Smooth muscle cell of the brain vasculature (primary cell): ENCODE measurements around the gene EFTUD2.

Experiments used
- DNase-seq: peaks from one replicate; pipeline ENCODE4 v3.0.0-alpha.2; 2012; ENCODE audit warnings: low read depth, low spot score

The EFTUD2 gene

GRCh38 chr17:44925731-44926697, 26.8 kb upstream of the EFTUD2 start:
- DNase-seq: no peak

- no peak for DNase-seq
These were observed 24.9 kb upstream of the EFTUD2 start for GRCh38 chr17:44924107-44924544.

- DNase-seq: no peak
These were observed 23.7 kb upstream of the EFTUD2 start for GRCh38 chr17:44922746-44923470.

- DNase-seq: no peak
These were observed 22.9 kb upstream of the EFTUD2 start for GRCh38 chr17:44922136-44922535.

GRCh38 chr17:44921122-44921882, 22.1 kb upstream of the EFTUD2 start:
- DNase-seq: no peak

GRCh38 chr17:44920565-44920940, 21.3 kb upstream of the EFTUD2 start:
- no peak for DNase-seq

GRCh38 chr17:44919885-44920564, 20.8 kb upstream of the EFTUD2 start:
- no peak for DNase-seq

GRCh38 chr17:44919411-44919810, 20.2 kb upstream of the EFTUD2 start:
- no peak for DNase-seq

GRCh38 chr17:44918006-44918405, 18.8 kb upstream of the EFTUD2 start:
- DNase-seq: no peak

GRCh38 chr17:44917456-44917855, 18.2 kb upstream of the EFTUD2 start:
- DNase-seq: no peak

GRCh38 chr17:44916781-44917241, 17.6 kb upstream of the EFTUD2 start:
- no peak for DNase-seq

GRCh38 chr17:44915862-44916780, 16.9 kb upstream of the EFTUD2 start:
- no peak for DNase-seq

- DNase-seq: no peak
These were observed 16.1 kb upstream of the EFTUD2 start, which contains the start of gene GFAP for GRCh38 chr17:44915321-44915726. Gene GFAP, minus strand, starts transcription at chr17:44915500. Its CDS starts 14 bp downstream, at chr17:44915486.

GRCh38 chr17:44914698-44915271, 15.5 kb upstream of the EFTUD2 start:
- DNase-seq: no peak

- no peak for DNase-seq
These were observed 14.9 kb upstream of the EFTUD2 start for GRCh38 chr17:44914148-44914547.

- DNase-seq: no peak
These were observed 14.4 kb upstream of the EFTUD2 start for GRCh38 chr17:44913676-44914075.

GRCh38 chr17:44912763-44913544, 13.7 kb upstream of the EFTUD2 start:
- DNase-seq: no peak

- no peak for DNase-seq
These were observed 12.1 kb upstream of the EFTUD2 start for GRCh38 chr17:44911133-44912001.
